NAMALWA (cell line): Measurements from ENCODE around the gene VRK1.
A peak's percentile ranks its signal among the peaks of the same experiment; 100 is the strongest.

ENCODE experiments used
- DNase-seq: peaks from one replicate; pipeline ENCODE4 v3.0.0-alpha.2; 2015; ENCODE audit warnings: low spot score

VRK1 gene

GRCh38 chr14:96792003-96792402 lies 5.2 kb upstream of the VRK1 start:
- DNase-seq: no peak

- DNase-seq: no peak
These were observed 4.6 kb upstream of the VRK1 start for GRCh38 chr14:96792591-96792990.

- DNase-seq: no peak
These were observed 3.6 kb upstream of the VRK1 start for GRCh38 chr14:96793547-96793946.

GRCh38 chr14:96795109-96795828 lies 1.9 kb upstream of the VRK1 start:
- no peak for DNase-seq

GRCh38 chr14:96797582-96798349 lies 584 bp downstream of the VRK1 start:
- DNase-seq: peak; percentile 81

- peak; percentile 16 for DNase-seq
These were observed 1.8 kb downstream of the VRK1 start for GRCh38 chr14:96798956-96799355.

GRCh38 chr14:96799489-96800054 lies 2.4 kb downstream of the VRK1 start:
- DNase-seq: no peak

GRCh38 chr14:96801931-96802330 lies 4.7 kb downstream of the VRK1 start:
- no peak for DNase-seq

GRCh38 chr14:96802963-96803362 lies 5.8 kb downstream of the VRK1 start:
- DNase-seq: no peak

- no peak for DNase-seq
These were observed 6.8 kb downstream of the VRK1 start for GRCh38 chr14:96803958-96804357.

- DNase-seq: no peak
These were observed 7.7 kb downstream of the VRK1 start for GRCh38 chr14:96804895-96805294.

- no peak for DNase-seq
These were observed 8.8 kb downstream of the VRK1 start for GRCh38 chr14:96805956-96806355.

- DNase-seq: no peak
These were observed 9.7 kb downstream of the VRK1 start for GRCh38 chr14:96806836-96807235.

- DNase-seq: no peak
These were observed 11.6 kb downstream of the VRK1 start for GRCh38 chr14:96808619-96809406.

- DNase-seq: no peak
These were observed 14.1 kb downstream of the VRK1 start for GRCh38 chr14:96811265-96811664.

GRCh38 chr14:96811985-96812667 lies 14.9 kb downstream of the VRK1 start:
- no peak for DNase-seq

GRCh38 chr14:96816281-96816680 lies 19.1 kb downstream of the VRK1 start:
- DNase-seq: no peak

- DNase-seq: no peak
These were observed 20.8 kb downstream of the VRK1 start for GRCh38 chr14:96817750-96818666.

GRCh38 chr14:96821501-96821900 lies 24.3 kb downstream of the VRK1 start:
- DNase-seq: no peak

- DNase-seq: no peak
These were observed 26.5 kb downstream of the VRK1 start for GRCh38 chr14:96823652-96824051.

GRCh38 chr14:96824283-96824682 lies 27.1 kb downstream of the VRK1 start:
- DNase-seq: no peak
